HG02798 (cell line): ENCODE results near the gene NOCT.
"Not testable (repeated sequence)": the region's sequence is repeated elsewhere in the genome, so short reads cannot be mapped to it uniquely, and the experiment has no call there.

Experiments used
- ATAC-seq: cut with Tn5 transposase; IDR thresholded peaks from one replicate; pipeline ENCODE4 v1.9.1; 2021; ENCODE audit warnings: mild to moderate bottlenecking; ENCODE audit not compliant: unreplicated experiment, poor library complexity

Gene NOCT

GRCh38 chr4:139042981-139043460 lies 27.4 kb downstream of the NOCT start:
- no peak for ATAC-seq

GRCh38 chr4:139044291-139044690 lies 28.7 kb downstream of the NOCT start:
- no peak for ATAC-seq

DNA sequence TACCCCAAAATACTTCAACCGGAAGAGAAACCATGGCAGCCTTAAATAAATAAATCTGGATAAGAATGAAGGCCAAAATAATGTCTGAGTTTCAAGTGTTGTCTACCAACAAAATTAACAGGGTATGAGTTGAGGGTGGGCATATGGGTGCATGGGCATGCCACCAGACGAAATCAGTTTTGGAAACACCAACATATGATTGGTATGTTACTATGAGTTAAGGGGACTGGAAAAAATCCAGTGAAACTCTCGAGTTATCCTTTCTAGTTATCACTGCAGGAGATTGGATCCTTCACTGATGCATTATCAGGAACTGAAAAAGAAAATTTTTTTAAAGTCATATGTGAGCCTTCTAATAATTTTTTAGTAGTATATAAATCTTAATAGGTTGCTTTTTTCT lies 32.4 kb downstream of the NOCT start:
- ATAC-seq = no peak

DNA sequence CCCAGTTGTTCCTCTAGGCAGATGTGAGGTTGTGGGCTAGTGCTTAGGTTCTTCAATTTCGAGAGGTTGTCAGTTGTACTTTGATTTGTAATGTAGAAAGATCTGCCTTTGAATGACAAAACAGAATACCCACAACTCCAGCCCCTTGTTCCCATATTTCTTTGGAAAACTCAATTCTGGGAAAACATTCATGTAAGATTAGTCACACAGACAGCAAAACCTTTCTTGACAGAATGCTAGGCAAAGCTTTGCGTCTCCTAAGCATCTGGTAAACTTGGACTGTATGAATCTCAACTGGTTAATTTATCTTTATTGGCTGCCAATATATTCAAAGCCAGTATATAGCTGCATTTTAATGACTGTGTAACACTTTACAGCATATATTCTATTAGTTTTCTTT lies 34.9 kb downstream of the NOCT start:
- ATAC-seq = no peak

DNA sequence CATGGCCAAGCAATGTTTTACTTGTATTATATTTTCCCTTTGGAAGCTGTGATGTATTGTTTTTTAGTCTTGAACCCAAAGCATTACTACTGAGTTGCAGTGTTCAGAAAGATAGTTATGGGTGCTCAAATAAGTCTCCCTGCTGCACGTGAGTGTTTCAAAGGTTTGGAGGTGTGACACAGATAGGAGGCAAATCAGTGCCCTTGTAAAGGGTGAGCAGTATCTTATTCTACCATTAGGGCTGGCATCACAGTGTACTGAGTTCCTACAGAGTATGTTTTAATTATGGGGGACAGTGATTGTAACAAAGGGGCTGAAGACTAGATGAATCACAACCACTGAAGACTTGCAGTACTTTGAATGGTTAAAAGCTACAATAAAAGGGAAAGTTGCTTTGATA lies 38.3 kb downstream of the NOCT start:
- ATAC-seq = no peak

DNA sequence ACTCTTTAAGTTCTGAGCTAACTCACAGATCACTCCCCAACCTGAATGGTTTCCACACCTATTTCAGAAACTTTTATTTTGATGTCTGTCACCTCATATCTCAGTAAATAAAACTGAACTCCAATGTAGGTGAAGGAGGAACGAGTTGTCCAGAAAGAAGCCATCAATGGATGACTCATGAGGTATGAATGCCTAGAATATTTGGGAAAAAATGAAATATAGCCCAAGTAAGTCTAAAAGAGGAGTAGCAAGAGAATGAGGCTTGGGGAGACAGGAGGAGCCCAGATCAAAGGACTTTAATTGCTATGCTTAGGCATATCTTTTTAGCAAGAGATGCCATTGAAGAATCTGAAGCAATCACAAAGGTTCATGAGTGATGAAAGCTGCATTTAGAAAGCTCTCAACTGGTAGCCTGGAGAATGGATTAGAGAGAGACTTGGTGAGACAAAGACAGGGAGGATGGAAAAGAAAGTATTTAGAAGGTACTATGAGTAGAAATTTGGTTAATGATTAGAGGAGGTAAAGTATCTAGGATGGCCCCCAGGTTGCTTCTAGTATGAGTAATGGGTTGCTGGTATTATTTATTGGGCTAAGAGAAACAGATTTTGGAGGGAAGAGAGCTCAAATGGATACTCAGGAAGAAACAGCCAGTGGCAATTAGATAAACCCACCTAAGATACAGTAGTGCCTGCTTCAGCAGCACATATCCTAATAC lies 39.4 kb downstream of the NOCT start:
- ATAC-seq = no peak

- ATAC-seq = not testable (repeated sequence)
Measured at GRCh38 chr4:139059026-139059425, 43.4 kb downstream of the NOCT start.

DNA sequence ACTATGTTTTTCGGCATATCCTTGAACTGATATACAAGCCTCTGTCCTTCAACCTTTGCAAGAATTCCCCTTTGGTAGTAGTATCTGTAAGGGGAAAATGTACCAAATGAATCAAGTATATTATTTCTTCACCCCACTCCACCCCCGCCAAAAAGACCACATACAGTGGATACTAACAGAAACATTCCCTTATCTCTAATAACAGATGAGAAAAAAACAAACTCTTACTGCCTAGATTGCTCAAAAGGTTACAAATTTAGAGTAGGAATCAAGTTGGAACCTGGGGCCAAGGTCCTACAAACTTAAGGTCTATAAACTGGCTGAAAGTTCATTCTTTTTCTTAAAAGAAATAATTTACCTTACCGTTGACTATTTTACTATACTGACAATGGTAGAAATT lies 45.0 kb downstream of the NOCT start:
- no peak for ATAC-seq

- no peak for ATAC-seq
Measured at GRCh38 chr4:139076016-139076744, 60.6 kb downstream of the NOCT start.

DNA sequence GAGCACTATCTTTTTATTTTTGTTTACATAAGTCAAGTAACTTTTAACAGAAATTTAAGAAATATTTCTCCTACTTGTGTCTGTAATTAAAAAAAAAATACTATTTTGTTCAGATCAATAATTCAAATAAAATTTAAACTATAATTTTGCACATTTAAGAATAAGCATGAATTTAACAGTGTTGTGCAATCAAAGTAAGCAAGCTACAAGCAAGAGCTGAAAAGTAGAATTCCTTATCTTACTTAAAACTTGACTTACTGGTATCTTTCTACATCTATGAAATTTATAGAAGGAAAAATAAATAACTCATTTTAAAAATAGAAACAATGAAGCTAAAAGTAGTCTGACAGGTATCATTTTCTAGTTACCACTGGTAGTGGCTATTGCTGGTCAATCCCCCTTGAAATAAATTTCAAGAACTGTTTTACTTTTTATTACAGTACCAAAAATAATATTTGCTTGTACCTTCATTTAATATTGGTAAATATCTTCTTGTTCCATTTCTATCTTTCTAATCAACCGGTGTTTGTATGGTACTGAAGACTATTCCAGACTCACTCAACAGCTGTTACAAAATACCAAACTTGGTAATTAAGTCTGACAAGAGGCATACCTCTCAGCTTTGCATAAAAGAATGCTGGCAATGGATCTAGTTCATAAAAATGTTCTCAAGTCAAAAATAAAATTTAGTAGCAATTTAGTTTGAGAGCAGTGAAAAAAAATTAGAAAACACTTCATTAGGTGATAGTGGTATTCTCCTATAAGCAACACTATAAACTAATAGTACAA lies 62.2 kb downstream of the NOCT start:
- no peak for ATAC-seq

- no peak for ATAC-seq
Measured at GRCh38 chr4:139078926-139079325, 63.3 kb downstream of the NOCT start.

GRCh38 chr4:139082750-139083606 lies 67.4 kb downstream of the NOCT start:
- ATAC-seq = peak; percentile 88

DNA sequence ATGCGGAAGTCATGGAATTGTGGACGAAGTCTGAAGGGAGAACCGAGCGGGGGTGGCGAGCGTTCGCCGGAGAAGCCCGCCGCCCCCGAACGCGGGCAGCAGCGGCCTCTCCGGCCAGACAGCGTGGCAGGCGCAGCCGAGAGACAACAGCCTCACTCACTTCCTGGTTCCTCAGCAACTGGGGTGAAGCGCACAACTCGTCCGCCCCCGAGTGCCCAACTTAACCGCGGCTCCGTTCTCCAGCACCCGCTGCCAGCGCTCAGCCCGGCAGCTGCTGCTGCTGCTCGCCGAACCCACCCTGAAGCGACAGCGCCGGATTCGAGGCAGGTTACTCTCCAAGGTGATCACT lies 68.0 kb downstream of the NOCT start:
- peak; percentile 30 for ATAC-seq

GRCh38 chr4:139083956-139084803 lies 68.6 kb downstream of the NOCT start:
- ATAC-seq = peak; percentile 70

DNA sequence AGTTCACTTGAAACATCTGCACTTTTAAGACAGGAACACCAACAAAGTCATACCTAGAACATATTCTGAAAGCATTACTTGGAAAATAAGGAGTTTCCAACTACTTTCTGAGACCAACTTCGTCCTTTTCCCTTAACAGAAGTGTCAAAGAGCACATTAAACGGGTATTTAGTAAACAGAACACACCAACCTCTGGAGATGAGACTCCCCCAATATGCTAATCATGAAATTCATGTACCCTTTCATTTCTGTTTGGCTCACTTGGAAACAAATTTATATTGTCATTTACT lies 69.2 kb downstream of the NOCT start:
- no peak for ATAC-seq

- no peak for ATAC-seq
Measured at GRCh38 chr4:139085141-139085540, 69.6 kb downstream of the NOCT start.

- ATAC-seq = no peak
Measured at GRCh38 chr4:139092271-139092670, 76.7 kb downstream of the NOCT start.
